Measurements from ENCODE around the gene NMUR2. TPM values are rescaled to one million over a fixed set of nuclear protein-coding genes. Genes with fewer than 3 reads are reported as not detected.

Gene NMUR2
- total RNA-seq, 1 experiment from 2014 or later, result not detected

- ChIA-PET CTCF (no interaction called here), POLR2A (ENCODE audit: unreplicated experiment) (no interaction called here)
- Histone ChIP-seq H3F3A (ENCODE audit: insufficient read depth, low read depth) (no peaks in the 10 kb centered on the region), H3K27me3 (ENCODE audit: insufficient read depth, low read depth) (no peaks in the 10 kb centered on the region), H3K9me2 (ENCODE audit: insufficient read depth) (no peaks in the 10 kb centered on the region), H3K79me2 (ENCODE audit: low read depth) (no peaks in the 10 kb centered on the region), H3K36me3 (ENCODE audit: low read depth) (no peaks in the 10 kb centered on the region), H3K4me2 (no peak overlapping the region), H3K9me3 (ENCODE audit: insufficient read depth, low read depth) (no peaks in the 10 kb centered on the region), H3K4me1 (replicated peaks; ENCODE audit: insufficient read depth) (no peaks in the 10 kb centered on the region), H4K20me1 (ENCODE audit: insufficient read depth) (no peaks in the 10 kb centered on the region), H2AFZ (no peak overlapping the region), H3K4me3 (no peak overlapping the region), H3K27ac (no peak overlapping the region)
- intact Hi-C loops (cut with micrococcal nuclease; ENCODE audit: unreplicated experiment), result no loop called here
- TF ChIP-seq CTCF (conservative IDR thresholded peaks at IDR 0.05) (no peak), EZH2 (IDR thresholded peaks at IDR 0.05; ENCODE audit: low read depth) (no peak)
- no peak for DNase-seq
- no TSS peak for BruUV-seq (replicated peaks)
Observed at GRCh38 chr5:152424501-152424900, 19.4 kb upstream of the NMUR2 start.

GRCh38 chr5:152422081-152422480 is 17.0 kb upstream of the NMUR2 start:
- Histone ChIP-seq H3K4me2 (no peak overlapping the region), H3K27ac (no peak overlapping the region), H3K27me3 (ENCODE audit: insufficient read depth, low read depth) (no peaks in the 10 kb centered on the region), H2AFZ (no peak overlapping the region), H3K36me3 (ENCODE audit: low read depth) (no peaks in the 10 kb centered on the region), H3K9me3 (ENCODE audit: insufficient read depth, low read depth) (no peaks in the 10 kb centered on the region), H3K4me1 (replicated peaks; ENCODE audit: insufficient read depth) (no peaks in the 10 kb centered on the region), H3K79me2 (ENCODE audit: low read depth) (no peaks in the 10 kb centered on the region), H3K4me3 (no peak overlapping the region), H3F3A (ENCODE audit: insufficient read depth, low read depth) (no peaks in the 10 kb centered on the region), H4K20me1 (ENCODE audit: insufficient read depth) (no peaks in the 10 kb centered on the region), H3K9me2 (ENCODE audit: insufficient read depth) (no peaks in the 10 kb centered on the region)
- DNase-seq, result no peak
- TF ChIP-seq EZH2 (IDR thresholded peaks at IDR 0.05; ENCODE audit: low read depth) (no peak), CTCF (conservative IDR thresholded peaks at IDR 0.05) (no peak)
- ChIA-PET CTCF (no interaction called here), POLR2A (ENCODE audit: unreplicated experiment) (no interaction called here)
- intact Hi-C loops (cut with micrococcal nuclease; ENCODE audit: unreplicated experiment), result no loop called here
- BruUV-seq (replicated peaks), result no TSS peak

GRCh38 chr5:152412129-152412528 is 7.0 kb upstream of the NMUR2 start:
- no peaks in the 10 kb centered on the region for H3F3A ChIP-seq (ENCODE audit: insufficient read depth, low read depth)
- ChIA-PET POLR2A (ENCODE audit: unreplicated experiment) (no interaction called here), CTCF (no interaction called here)
- no peaks in the 10 kb centered on the region for H3K79me2 ChIP-seq (ENCODE audit: low read depth)
- intact Hi-C loops (cut with micrococcal nuclease; ENCODE audit: unreplicated experiment), result no loop called here
- no peak for TF ChIP-seq CTCF (conservative IDR thresholded peaks at IDR 0.05)
- no peak for TF ChIP-seq EZH2 (IDR thresholded peaks at IDR 0.05; ENCODE audit: low read depth)
- no peaks in the 10 kb centered on the region for H3K9me2 ChIP-seq (ENCODE audit: insufficient read depth)
- no peak overlapping the region for H3K4me3 ChIP-seq
- H3K4me2 ChIP-seq, result no peak overlapping the region
- H3K4me1 ChIP-seq (replicated peaks; ENCODE audit: insufficient read depth), result no peaks in the 10 kb centered on the region
- no peak overlapping the region for H3K27ac ChIP-seq
- H2AFZ ChIP-seq, result no peak overlapping the region
- H4K20me1 ChIP-seq (ENCODE audit: insufficient read depth), result no peaks in the 10 kb centered on the region
- no peaks in the 10 kb centered on the region for H3K36me3 ChIP-seq (ENCODE audit: low read depth)
- H3K9me3 ChIP-seq (ENCODE audit: insufficient read depth, low read depth), result no peaks in the 10 kb centered on the region
- H3K27me3 ChIP-seq (ENCODE audit: insufficient read depth, low read depth), result no peaks in the 10 kb centered on the region
- no peak for DNase-seq
- no TSS peak for BruUV-seq (replicated peaks)
